SK-N-MC (cell line): Measurements from ENCODE around the gene SYNM.

ENCODE experiments used
- DNase-seq: peaks from one replicate; pipeline ENCODE4 v3.0.0-alpha.2; 2011; ENCODE audit warnings: low read depth, low spot score
- H3K27ac ChIP-seq: fragments of 200-600 bp; sonication (generic); 2 replicates; pipeline ENCODE4 v1.5.1; 2016; ENCODE audit warnings: mixed run types
- H3K36me3 ChIP-seq: fragments of 200-600 bp; sonication (generic); 2 replicates; pipeline ENCODE4 v1.6.1; 2017; ENCODE audit warnings: antibody characterized with exemption, low read length, mixed read lengths; ENCODE audit not compliant: insufficient read depth
- H3K4me3 ChIP-seq: fragments of 200-600 bp; sonication (generic); 2 replicates; pipeline ENCODE4 v1.5.1; 2016
- H3K9ac ChIP-seq: fragments of 200-600 bp; sonication (generic); 2 replicates; pipeline ENCODE4 v1.8.0; 2017; ENCODE audit warnings: mixed run types, mixed read lengths; ENCODE audit not compliant: insufficient read length
- H3K9me3 ChIP-seq: fragments of 200-600 bp; sonication (generic); 2 replicates; pipeline ENCODE4 v1.6.1; 2017; ENCODE audit warnings: low read depth, mild to moderate bottlenecking, antibody characterized with exemption, low read length, moderate library complexity, mixed read lengths
- EZH2 ChIP-seq: fragments of 200-600 bp; sonication (generic); IDR thresholded peaks from one replicate; pipeline ENCODE4 v1.6.1; 2017; ENCODE audit warnings: antibody characterized with exemption
- FOXP2 ChIP-seq: optimal IDR thresholded peaks from 2 replicates; pipeline ENCODE3; 2011; ENCODE audit warnings: mild to moderate bottlenecking, moderate library complexity; ENCODE audit not compliant: insufficient read depth; ENCODE audit errors: extremely low read length, control extremely low read depth
- POLR2AphosphoS5 ChIP-seq: IDR thresholded peaks from 2 replicates; pipeline ENCODE4 v1.6.1; 2012; ENCODE audit warnings: mild to moderate bottlenecking, low read depth, low read length, borderline replicate concordance

The SYNM gene

DNA sequence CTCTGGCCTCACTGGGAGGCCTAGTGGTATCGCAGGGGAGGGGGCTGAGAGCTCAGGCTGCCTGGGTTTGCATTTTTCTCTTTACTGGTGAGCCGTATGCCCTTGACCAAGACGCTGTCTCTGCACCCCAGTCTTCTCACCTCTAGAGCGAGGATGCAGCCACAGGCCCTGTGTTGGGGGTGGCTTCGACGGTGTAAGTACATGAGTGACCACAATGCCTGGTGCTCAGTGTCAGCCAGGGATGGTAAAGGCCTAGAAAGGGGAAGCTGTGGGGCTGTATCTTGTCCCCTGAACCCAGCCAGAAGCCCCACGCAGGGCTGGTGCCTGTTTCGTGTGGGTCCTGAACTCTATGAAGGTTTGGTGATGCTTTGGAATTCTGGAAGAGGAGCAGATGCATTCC is 19.8 kb downstream of the SYNM start:
- Histone ChIP-seq H3K9ac (no peak overlapping the region), H3K4me3 (no peak overlapping the region), H3K27ac (no peak overlapping the region; the same call in 1 of the 2 replicates), H3K9me3 (no peaks in the 10 kb centered on the region), H3K36me3 (no peaks in the 10 kb centered on the region)
- TF ChIP-seq FOXP2, result no peak
- no peak for TF ChIP-seq POLR2AphosphoS5
- TF ChIP-seq EZH2, result no peak
- no peak for DNase-seq

- no peaks in the 10 kb centered on the region for H3K36me3 ChIP-seq
- no peak overlapping the region for H3K27ac ChIP-seq
- TF ChIP-seq EZH2 (no peak), FOXP2 (no peak)
- no peak overlapping the region for H3K4me3 ChIP-seq
- H3K9me3 ChIP-seq, result no peaks in the 10 kb centered on the region
- no peak overlapping the region for H3K9ac ChIP-seq
- DNase-seq, result no peak
Measured at GRCh38 chr15:99125061-99125891, 20.4 kb downstream of the SYNM start.

DNA sequence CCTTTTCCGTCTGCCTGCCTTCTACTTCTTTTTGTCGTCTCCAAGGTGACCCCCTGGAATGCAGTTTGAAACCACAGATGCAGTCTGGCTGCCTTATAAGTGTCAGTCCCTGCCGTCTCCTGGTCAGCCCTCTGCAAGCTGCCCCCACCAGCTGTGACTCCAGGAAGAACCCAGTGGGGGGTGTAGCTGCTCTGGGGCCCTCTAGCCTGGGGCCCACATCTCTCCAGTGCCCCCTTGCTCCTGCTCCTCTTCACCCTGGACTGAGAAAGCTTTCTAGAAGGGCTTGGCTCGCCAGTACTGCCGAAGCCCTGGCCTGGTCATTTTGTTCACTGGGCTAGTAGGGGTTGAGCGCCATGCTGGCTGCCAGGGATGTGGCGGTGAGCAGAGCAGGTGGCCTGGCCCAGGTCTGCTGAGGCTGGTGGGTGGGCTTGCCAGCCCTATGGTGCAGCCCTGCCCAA is 21.3 kb downstream of the SYNM start:
- Histone ChIP-seq H3K27ac (no peak overlapping the region), H3K36me3 (no peaks in the 10 kb centered on the region), H3K9ac (no peak overlapping the region), H3K9me3 (no peaks in the 10 kb centered on the region), H3K4me3 (no peak overlapping the region)
- TF ChIP-seq FOXP2, result no peak
- TF ChIP-seq EZH2, result no peak
- TF ChIP-seq POLR2AphosphoS5, result no peak
- DNase-seq, result no peak

DNA sequence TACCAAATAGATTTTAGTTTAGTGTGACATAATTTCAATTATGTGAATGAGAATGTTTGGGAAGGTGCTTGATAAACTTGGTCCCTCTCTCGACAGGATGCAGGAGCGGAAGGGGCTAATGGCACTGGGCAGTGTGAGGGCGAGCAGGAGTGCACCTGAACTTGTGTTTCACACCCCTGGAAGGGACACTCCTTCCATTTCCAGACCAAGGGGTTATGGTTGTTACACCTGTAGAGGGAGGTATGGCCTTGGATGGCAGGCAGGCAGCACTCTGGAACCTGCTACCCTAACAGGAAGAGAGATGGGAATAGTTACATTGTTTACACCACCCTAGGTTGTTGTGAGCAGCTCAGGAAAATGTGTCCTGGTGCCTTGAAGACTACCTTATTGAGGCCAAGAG is 22.1 kb downstream of the SYNM start:
- Histone ChIP-seq H3K36me3 (no peaks in the 10 kb centered on the region), H3K4me3 (no peak overlapping the region), H3K9me3 (no peaks in the 10 kb centered on the region), H3K27ac (no peak overlapping the region), H3K9ac (no peak overlapping the region)
- TF ChIP-seq FOXP2, result no peak
- no peak for TF ChIP-seq EZH2
- TF ChIP-seq POLR2AphosphoS5, result no peak
- DNase-seq, result no peak

GRCh38 chr15:99127773-99128172 is 22.9 kb downstream of the SYNM start:
- TF ChIP-seq POLR2AphosphoS5 (no peak), FOXP2 (no peak), EZH2 (no peak)
- H3K27ac ChIP-seq, result no peak overlapping the region
- no peaks in the 10 kb centered on the region for H3K36me3 ChIP-seq
- H3K9ac ChIP-seq, result no peak overlapping the region
- DNase-seq, result no peak
- H3K4me3 ChIP-seq, result no peak overlapping the region
- H3K9me3 ChIP-seq, result no peaks in the 10 kb centered on the region

GRCh38 chr15:99128411-99128810 is 23.5 kb downstream of the SYNM start:
- no peaks in the 10 kb centered on the region for H3K36me3 ChIP-seq
- no peak overlapping the region for H3K9ac ChIP-seq
- no peak for DNase-seq
- H3K27ac ChIP-seq, result no peak overlapping the region
- H3K9me3 ChIP-seq, result no peaks in the 10 kb centered on the region
- H3K4me3 ChIP-seq, result no peak overlapping the region
- no peak for TF ChIP-seq POLR2AphosphoS5
- TF ChIP-seq FOXP2, result no peak
- TF ChIP-seq EZH2, result no peak

GRCh38 chr15:99129644-99130043 is 24.8 kb downstream of the SYNM start:
- DNase-seq, result no peak
- H3K9ac ChIP-seq, result no peak overlapping the region
- H3K36me3 ChIP-seq, result no peaks in the 10 kb centered on the region
- no peaks in the 10 kb centered on the region for H3K9me3 ChIP-seq
- no peak overlapping the region for H3K4me3 ChIP-seq
- no peak overlapping the region for H3K27ac ChIP-seq
- TF ChIP-seq EZH2 (no peak), POLR2AphosphoS5 (no peak), FOXP2 (no peak)

DNA sequence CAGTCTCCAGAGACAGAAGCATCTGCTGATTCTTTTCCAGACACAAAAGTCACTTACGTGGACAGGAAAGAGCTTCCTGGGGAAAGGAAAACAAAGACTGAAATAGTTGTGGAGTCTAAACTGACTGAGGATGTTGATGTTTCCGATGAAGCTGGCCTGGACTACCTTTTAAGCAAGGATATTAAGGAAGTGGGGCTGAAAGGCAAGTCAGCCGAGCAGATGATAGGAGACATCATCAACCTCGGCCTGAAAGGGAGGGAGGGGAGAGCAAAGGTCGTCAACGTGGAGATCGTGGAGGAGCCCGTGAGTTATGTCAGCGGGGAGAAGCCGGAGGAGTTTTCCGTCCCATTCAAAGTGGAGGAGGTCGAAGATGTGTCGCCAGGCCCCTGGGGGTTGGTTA is 25.4 kb downstream of the SYNM start:
- Histone ChIP-seq H3K9me3 (no peaks in the 10 kb centered on the region), H3K4me3 (no peak overlapping the region), H3K36me3 (no peaks in the 10 kb centered on the region), H3K9ac (no peak overlapping the region), H3K27ac (no peak overlapping the region)
- no peak for DNase-seq
- TF ChIP-seq FOXP2 (no peak), EZH2 (no peak), POLR2AphosphoS5 (no peak)

DNA sequence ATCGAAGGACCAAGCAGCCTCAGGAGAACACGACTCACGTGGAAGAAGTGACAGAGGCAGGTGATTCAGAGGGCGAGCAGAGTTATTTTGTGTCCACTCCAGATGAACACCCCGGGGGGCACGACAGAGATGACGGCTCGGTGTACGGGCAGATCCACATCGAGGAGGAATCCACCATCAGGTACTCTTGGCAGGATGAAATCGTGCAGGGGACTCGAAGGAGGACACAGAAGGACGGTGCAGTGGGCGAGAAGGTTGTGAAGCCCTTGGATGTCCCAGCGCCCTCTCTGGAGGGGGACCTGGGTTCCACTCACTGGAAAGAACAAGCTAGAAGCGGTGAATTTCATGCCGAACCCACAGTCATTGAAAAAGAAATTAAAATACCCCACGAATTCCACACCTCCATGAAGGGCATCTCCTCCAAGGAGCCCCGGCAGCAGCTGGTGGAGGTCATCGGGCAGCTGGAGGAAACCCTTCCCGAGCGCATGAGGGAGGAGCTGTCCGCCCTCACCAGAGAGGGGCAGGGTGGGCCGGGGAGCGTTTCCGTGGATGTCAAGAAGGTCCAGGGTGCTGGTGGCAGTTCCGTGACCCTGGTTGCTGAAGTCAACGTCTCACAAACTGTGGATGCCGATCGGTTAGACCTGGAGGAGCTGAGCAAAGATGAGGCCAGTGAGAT is 26.0 kb downstream of the SYNM start:
- H3K36me3 ChIP-seq, result no peaks in the 10 kb centered on the region
- DNase-seq, result no peak
- no peak overlapping the region for H3K27ac ChIP-seq

More for the DNA sequence above, 26.0 kb downstream of the SYNM start:
- Histone ChIP-seq H3K4me3 (no peak overlapping the region), H3K9me3 (no peaks in the 10 kb centered on the region), H3K9ac (no peak overlapping the region)
- TF ChIP-seq POLR2AphosphoS5, result no peak
- no peak for TF ChIP-seq EZH2
- no peak for TF ChIP-seq FOXP2
